SU-DHL-6 (cell line): ENCODE results near the gene HIVEP3.

Experiments
- EZH2phosphoT487 ChIP-seq: fragments of 200-600 bp; sonication (generic), shearing (Covaris generic); conservative IDR thresholded peaks from 2 replicates; pipeline ENCODE4 v1.6.1; 2018; ENCODE audit warnings: mild to moderate bottlenecking, antibody characterized with exemption, low read length, moderate library complexity, mixed read lengths
- TF ChIP-seq, protein P1 (sequence below): fragments of 200-600 bp; sonication (generic); IDR thresholded peaks from one replicate; pipeline ENCODE4 v1.5.1; 2017; ENCODE audit warnings: antibody characterized with exemption, mild to moderate bottlenecking, low read length, moderate library complexity; ENCODE audit not compliant: insufficient read depth, poor library complexity, severe bottlenecking

DNA sequence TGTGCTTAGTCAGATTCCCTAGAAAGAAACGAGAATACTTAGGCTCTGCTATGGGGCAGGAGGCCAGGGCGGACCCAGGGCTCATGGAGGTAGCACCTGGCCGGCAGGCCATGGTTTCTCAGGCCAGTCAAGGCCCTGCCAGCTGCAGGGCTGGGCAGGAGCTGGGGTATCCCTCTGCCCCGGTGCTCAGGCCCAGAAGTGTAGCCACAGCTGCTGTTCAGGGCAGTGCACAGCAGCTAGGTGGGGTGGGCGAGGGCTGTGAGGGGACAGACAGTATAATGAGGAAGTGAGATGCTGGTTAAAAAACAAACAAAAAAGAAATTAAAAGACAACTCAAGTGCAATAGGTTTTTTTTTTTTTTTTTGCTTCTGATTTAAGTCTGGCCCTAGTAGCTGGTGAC is 400.3 kb downstream of the HIVEP3 start:
- TF ChIP-seq, protein P1, sequence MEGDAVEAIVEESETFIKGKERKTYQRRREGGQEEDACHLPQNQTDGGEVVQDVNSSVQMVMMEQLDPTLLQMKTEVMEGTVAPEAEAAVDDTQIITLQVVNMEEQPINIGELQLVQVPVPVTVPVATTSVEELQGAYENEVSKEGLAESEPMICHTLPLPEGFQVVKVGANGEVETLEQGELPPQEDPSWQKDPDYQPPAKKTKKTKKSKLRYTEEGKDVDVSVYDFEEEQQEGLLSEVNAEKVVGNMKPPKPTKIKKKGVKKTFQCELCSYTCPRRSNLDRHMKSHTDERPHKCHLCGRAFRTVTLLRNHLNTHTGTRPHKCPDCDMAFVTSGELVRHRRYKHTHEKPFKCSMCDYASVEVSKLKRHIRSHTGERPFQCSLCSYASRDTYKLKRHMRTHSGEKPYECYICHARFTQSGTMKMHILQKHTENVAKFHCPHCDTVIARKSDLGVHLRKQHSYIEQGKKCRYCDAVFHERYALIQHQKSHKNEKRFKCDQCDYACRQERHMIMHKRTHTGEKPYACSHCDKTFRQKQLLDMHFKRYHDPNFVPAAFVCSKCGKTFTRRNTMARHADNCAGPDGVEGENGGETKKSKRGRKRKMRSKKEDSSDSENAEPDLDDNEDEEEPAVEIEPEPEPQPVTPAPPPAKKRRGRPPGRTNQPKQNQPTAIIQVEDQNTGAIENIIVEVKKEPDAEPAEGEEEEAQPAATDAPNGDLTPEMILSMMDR: no peak
- TF ChIP-seq EZH2phosphoT487: no peak
